ENCODE results near the gene PADI6.

GRCh38 chr1:17434016-17434415 lies 62.0 kb downstream of the PADI6 start:
- TF ChIP-seq POLR2A (IDR thresholded peaks at IDR 0.05): no peak
- TF ChIP-seq CTCF (IDR thresholded peaks at IDR 0.05): no peak
